ENCODE results near the gene RERE.

The RERE gene

GRCh38 chr1:8406011-8406410 lies 411.4 kb downstream of the RERE start:
- Histone ChIP-seq H3K4me3 (ENCODE audit: low read depth in 1 of 2, low read length in 1 of 2) (no peak overlapping the region), H3K27ac (no peak overlapping the region), H3K36me3 (peaks cover 87% of the 10 kb centered on the region), H3K4me1 (ENCODE audit: control insufficient read depth in 1 of 2, insufficient read depth in 1 of 2, low read depth in 1 of 2, low read length in 1 of 2) (peaks cover 13 to 16% of the 10 kb centered on the region in 2 experiments), H3K27me3 (no peaks in the 10 kb centered on the region), H3K9me3 (no peaks in the 10 kb centered on the region)
- TF ChIP-seq, protein P1, sequence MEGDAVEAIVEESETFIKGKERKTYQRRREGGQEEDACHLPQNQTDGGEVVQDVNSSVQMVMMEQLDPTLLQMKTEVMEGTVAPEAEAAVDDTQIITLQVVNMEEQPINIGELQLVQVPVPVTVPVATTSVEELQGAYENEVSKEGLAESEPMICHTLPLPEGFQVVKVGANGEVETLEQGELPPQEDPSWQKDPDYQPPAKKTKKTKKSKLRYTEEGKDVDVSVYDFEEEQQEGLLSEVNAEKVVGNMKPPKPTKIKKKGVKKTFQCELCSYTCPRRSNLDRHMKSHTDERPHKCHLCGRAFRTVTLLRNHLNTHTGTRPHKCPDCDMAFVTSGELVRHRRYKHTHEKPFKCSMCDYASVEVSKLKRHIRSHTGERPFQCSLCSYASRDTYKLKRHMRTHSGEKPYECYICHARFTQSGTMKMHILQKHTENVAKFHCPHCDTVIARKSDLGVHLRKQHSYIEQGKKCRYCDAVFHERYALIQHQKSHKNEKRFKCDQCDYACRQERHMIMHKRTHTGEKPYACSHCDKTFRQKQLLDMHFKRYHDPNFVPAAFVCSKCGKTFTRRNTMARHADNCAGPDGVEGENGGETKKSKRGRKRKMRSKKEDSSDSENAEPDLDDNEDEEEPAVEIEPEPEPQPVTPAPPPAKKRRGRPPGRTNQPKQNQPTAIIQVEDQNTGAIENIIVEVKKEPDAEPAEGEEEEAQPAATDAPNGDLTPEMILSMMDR (IDR thresholded peaks at IDR 0.05): no peak

DNA sequence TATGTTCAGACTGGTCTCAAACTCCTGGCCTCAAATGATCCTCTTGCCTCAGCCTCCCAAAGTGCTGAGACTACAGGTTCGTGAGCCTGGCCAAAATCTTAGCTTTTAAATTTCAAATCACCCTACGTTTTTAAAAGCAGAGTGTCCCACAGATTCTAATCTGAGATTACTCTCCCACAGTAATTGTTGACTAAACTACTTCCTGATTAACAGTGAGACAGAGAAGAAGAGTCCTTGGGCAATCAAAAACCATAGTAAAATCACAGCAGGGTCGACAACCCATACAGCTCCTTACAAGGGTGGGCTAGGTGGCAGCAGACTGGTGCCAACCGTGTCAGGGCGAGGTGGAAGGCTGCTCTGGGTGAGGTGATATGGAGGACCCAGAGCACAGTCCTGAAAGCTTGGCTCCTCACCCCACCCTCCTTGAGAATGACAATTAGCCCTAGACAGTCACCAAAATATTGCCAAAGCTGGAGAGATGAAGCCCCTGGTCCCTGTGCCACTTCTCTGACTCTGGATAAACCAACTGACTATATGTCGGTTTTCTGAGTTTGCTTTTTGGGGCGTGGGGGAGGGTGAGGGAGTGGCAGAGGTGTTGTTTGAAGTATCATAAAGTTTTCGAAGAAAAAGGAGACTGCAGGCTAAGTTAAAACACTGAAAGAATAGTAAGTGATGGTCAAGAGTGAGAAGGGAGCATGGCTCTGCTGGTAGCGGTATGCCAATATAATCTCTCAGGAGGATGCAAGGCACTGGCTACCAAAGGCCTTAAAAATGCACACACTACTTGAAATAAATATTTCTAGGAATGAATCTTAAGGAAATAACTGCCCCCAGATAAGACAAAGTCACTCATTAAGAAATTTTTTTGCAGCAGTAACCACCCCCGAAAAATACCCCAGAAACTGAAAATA lies 412.7 kb downstream of the RERE start:
- no peaks in the 10 kb centered on the region for H3K27me3 ChIP-seq
- H3K9me3 ChIP-seq: no peaks in the 10 kb centered on the region
- TF ChIP-seq, protein P1 (IDR thresholded peaks at IDR 0.05): no peak
- H3K4me1 ChIP-seq (ENCODE audit: control insufficient read depth in 1 of 2, insufficient read depth in 1 of 2, low read depth in 1 of 2, low read length in 1 of 2): peaks cover 13 to 16% of the 10 kb centered on the region in 2 experiments
- H3K4me3 ChIP-seq (ENCODE audit: low read depth in 1 of 2, low read length in 1 of 2): no peak overlapping the region
- H3K27ac ChIP-seq: peak overlapping the region; percentile 58
- peaks cover 84% of the 10 kb centered on the region for H3K36me3 ChIP-seq

- H3K27ac ChIP-seq: no peak overlapping the region
- TF ChIP-seq, protein P1 (IDR thresholded peaks at IDR 0.05): no peak
- H3K36me3 ChIP-seq: peaks cover 74% of the 10 kb centered on the region
- H3K9me3 ChIP-seq: no peaks in the 10 kb centered on the region
- no peaks in the 10 kb centered on the region for H3K27me3 ChIP-seq
- no peak overlapping the region for H3K4me3 ChIP-seq (ENCODE audit: low read depth in 1 of 2, low read length in 1 of 2)
- peaks cover 16 to 18% of the 10 kb centered on the region in 2 experiments for H3K4me1 ChIP-seq (ENCODE audit: control insufficient read depth in 1 of 2, insufficient read depth in 1 of 2, low read depth in 1 of 2, low read length in 1 of 2)
Measured at GRCh38 chr1:8402109-8402710, 415.2 kb downstream of the RERE start.

DNA sequence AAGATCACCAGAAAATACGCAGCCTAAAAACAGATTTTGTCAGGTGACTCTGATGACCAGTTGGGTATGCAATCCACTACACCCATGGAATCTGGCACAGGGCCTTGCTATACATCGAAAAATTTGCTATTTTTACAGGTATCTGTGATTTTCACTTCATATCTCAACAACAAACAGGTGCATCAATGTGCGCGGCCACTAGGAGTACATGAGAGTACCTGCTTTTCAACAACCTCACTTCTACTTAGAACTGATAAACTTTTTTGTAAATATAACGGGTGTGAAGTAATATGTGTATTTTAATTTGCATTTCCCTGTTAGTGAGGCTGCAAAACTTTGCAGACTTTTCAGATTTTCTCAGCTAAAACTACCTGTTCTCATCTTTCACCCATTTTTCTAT lies 418.8 kb downstream of the RERE start:
- Histone ChIP-seq H3K36me3 (peaks cover 56% of the 10 kb centered on the region), H3K27ac (peak overlapping the region; percentile 85), H3K27me3 (no peaks in the 10 kb centered on the region), H3K4me1 (ENCODE audit: control insufficient read depth in 1 of 2, insufficient read depth in 1 of 2, low read depth in 1 of 2, low read length in 1 of 2) (peaks cover 52% of the 10 kb centered on the region in 2 experiments), H3K4me3 (ENCODE audit: low read depth in 1 of 2, low read length in 1 of 2) (no peak overlapping the region), H3K9me3 (no peaks in the 10 kb centered on the region)
- TF ChIP-seq, protein P1 (IDR thresholded peaks at IDR 0.05): no peak

GRCh38 chr1:8398086-8398485 lies 419.4 kb downstream of the RERE start:
- Histone ChIP-seq H3K4me1 (ENCODE audit: control insufficient read depth in 1 of 2, insufficient read depth in 1 of 2, low read depth in 1 of 2, low read length in 1 of 2) (peaks cover 52% of the 10 kb centered on the region in 2 experiments), H3K27ac (peak overlapping the region; percentile 85), H3K9me3 (no peaks in the 10 kb centered on the region), H3K4me3 (ENCODE audit: low read depth in 1 of 2, low read length in 1 of 2) (no peak overlapping the region), H3K36me3 (peaks cover 60% of the 10 kb centered on the region), H3K27me3 (no peaks in the 10 kb centered on the region)
- TF ChIP-seq, protein P1 (IDR thresholded peaks at IDR 0.05): no peak

Measured in neutrophil (primary cell).